KMS-11 (cell line): Measurements from ENCODE around the gene C2.

Experiments
- H2AFZ ChIP-seq: fragments of 200-600 bp; sonication (generic); 2 replicates; pipeline ENCODE4 v1.6.1; 2016; ENCODE audit warnings: antibody characterized with exemption, mixed run types, low read depth
- H3K27ac ChIP-seq: fragments of 200-600 bp; sonication (generic); 2 replicates; pipeline ENCODE4 v1.6.1; 2016; ENCODE audit warnings: mild to moderate bottlenecking, mixed run types
- H3K27me3 ChIP-seq: fragments of 200-600 bp; sonication (generic); 2 replicates; pipeline ENCODE4 v1.6.1; 2017; ENCODE audit warnings: mild to moderate bottlenecking, low read depth, mixed run types, moderate library complexity; ENCODE audit not compliant: insufficient read depth
- H3K36me3 ChIP-seq: fragments of 200-600 bp; sonication (generic); 2 replicates; pipeline ENCODE4 v1.6.1; 2017; ENCODE audit warnings: mild to moderate bottlenecking, mixed run types; ENCODE audit not compliant: insufficient read depth
- H3K4me1 ChIP-seq: fragments of 200-600 bp; sonication (generic); 2 replicates; pipeline ENCODE4 v1.6.1; 2016; ENCODE audit warnings: mild to moderate bottlenecking, low read depth, mixed run types; ENCODE audit not compliant: poor library complexity, severe bottlenecking
- H3K4me2 ChIP-seq: fragments of 200-600 bp; sonication (generic); 2 replicates; pipeline ENCODE4 v1.7.0; 2016; ENCODE audit warnings: mild to moderate bottlenecking, mixed run types
- H3K4me3 ChIP-seq: fragments of 200-600 bp; sonication (generic); IDR thresholded peaks from 2 replicates; pipeline ENCODE4 v1.6.1; 2017; ENCODE audit warnings: low read depth, low read length, mixed read lengths; ENCODE audit not compliant: insufficient read depth
- H3K79me2 ChIP-seq: fragments of 200-600 bp; sonication (generic); 2 replicates; pipeline ENCODE4 v1.6.1; 2016; ENCODE audit warnings: low read depth, mixed run types; ENCODE audit not compliant: insufficient read depth
- H3K9ac ChIP-seq: fragments of 200-600 bp; sonication (generic); 2 replicates; pipeline ENCODE4 v1.6.1; 2016; ENCODE audit warnings: mild to moderate bottlenecking, mixed run types
- H4K20me1 ChIP-seq: fragments of 200-600 bp; sonication (generic); 2 replicates; pipeline ENCODE4 v1.6.1; 2016; ENCODE audit warnings: mild to moderate bottlenecking, mixed run types; ENCODE audit not compliant: insufficient read depth
- TF ChIP-seq, protein P1 (sequence below): fragments of 200-600 bp; sonication (generic); conservative IDR thresholded peaks from 2 replicates; pipeline ENCODE4 v1.6.1; 2017; ENCODE audit warnings: low read depth, mild to moderate bottlenecking, antibody characterized with exemption, low read length, moderate library complexity, mixed read lengths

The C2 gene

DNA sequence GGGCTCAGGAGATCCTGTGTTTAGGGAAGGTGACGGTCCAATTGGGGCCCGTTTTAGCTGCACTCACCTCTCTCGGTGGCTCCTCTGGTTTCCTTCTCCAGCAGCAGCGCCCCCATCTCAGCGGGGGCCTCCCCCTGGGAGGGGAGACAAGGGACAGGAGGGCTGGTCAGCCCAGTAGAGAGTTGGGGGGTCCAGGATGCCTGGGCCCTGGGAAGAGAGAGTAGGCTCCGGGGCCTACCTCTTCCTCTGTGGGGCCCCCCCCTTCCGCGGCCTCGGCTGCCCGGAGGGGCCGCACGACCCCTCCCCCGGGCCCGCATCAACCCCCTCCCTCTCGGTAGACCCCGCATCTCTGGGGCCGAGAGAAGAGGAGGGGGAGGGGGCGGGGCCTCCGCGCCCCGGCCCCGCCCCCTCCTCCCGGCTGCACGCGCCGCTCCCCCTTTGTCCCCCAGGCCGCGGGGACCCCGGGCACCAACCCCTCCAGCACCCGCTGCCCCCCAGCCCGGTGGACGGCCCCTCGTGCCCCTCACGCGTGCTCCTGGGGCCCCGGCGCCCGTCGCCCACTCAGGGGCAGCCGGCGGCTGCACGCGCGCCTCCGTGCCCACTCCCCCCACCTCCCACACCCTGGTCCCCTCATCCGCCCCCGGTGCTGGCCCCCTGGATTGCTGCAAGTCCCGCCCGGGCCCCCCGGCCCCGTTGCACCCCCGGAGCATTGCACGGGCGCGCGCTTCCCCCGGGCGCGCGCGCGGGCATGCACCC lies 30.5 kb upstream of the C2 start:
- no peaks in the 10 kb centered on the region for H3K27me3 ChIP-seq
- TF ChIP-seq, protein P1, sequence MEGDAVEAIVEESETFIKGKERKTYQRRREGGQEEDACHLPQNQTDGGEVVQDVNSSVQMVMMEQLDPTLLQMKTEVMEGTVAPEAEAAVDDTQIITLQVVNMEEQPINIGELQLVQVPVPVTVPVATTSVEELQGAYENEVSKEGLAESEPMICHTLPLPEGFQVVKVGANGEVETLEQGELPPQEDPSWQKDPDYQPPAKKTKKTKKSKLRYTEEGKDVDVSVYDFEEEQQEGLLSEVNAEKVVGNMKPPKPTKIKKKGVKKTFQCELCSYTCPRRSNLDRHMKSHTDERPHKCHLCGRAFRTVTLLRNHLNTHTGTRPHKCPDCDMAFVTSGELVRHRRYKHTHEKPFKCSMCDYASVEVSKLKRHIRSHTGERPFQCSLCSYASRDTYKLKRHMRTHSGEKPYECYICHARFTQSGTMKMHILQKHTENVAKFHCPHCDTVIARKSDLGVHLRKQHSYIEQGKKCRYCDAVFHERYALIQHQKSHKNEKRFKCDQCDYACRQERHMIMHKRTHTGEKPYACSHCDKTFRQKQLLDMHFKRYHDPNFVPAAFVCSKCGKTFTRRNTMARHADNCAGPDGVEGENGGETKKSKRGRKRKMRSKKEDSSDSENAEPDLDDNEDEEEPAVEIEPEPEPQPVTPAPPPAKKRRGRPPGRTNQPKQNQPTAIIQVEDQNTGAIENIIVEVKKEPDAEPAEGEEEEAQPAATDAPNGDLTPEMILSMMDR = no peak
- peaks cover 37% of the 10 kb centered on the region for H3K4me1 ChIP-seq
- H3K36me3 ChIP-seq = no peaks in the 10 kb centered on the region; the same call in 1 of the 2 replicates
- peak overlapping the region; percentile 30 for H3K27ac ChIP-seq
- peak overlapping the region; percentile 88 for H3K4me2 ChIP-seq
- H3K9ac ChIP-seq = peak overlapping the region; percentile 63
- H3K4me3 ChIP-seq = peak overlapping the region; percentile 1
- H2AFZ ChIP-seq = peak overlapping the region; percentile 59
- H4K20me1 ChIP-seq = no peaks in the 10 kb centered on the region
- H3K79me2 ChIP-seq = peaks cover 14% of the 10 kb centered on the region

DNA sequence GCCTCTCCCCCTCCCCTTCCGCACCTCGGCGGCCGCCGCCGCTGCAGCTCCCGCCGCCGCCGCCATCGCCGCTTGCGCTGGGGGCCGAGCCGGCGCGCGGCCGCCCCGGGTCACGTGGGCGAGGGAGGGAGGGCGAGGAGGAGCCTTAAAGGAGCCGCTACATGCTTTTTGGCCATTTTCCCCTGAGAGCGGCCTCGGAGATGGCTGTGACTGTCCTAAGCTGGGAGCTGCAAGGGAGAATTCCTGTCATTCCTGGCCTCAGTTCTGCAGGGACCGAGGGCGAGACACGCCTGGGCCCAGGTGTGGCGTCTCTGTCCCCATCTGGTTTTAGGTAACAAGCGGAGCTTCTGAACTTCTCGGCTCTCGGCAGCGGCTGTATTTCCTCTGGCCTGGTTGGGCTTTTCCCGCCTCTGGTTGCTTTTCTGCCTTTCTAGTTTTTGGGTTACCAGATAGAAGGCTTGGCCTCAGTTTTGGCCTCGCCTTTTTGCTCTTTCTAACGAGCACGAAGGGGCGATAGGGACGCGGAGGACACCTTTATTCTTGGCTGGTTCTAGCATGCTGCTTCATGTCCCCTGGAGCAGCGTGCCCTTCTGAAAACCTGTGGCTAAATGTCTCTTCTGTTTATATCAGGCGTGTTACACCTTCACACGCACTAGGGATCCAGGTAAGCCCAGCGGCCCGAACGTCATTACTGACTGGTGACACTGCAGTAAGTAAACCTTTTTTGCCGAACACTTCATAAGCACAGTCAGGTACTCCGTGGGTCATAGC lies 29.7 kb upstream of the C2 start, which contains the start of gene EHMT2:
Gene EHMT2 (minus strand): TSS at position 87 of the 771 bp plus-strand sequence. CDS start 21 bp downstream, at position 66.
- Histone ChIP-seq H3K4me1 (peaks cover 40% of the 10 kb centered on the region), H3K9ac (peak within 1 kb of the TSS; percentile 69), H3K79me2 (peaks cover 14% of the 10 kb centered on the region), H3K4me3 (peak within 1 kb of the TSS; percentile 35), H3K36me3 (no peaks in the 10 kb centered on the region; the same call in 1 of the 2 replicates), H2AFZ (peak within 1 kb of the TSS; percentile 59), H3K27me3 (no peaks in the 10 kb centered on the region), H3K4me2 (peak within 1 kb of the TSS; percentile 93), H3K27ac (peak within 1 kb of the TSS; percentile 66), H4K20me1 (no peaks in the 10 kb centered on the region)
- TF ChIP-seq, protein P1 = no peak

DNA sequence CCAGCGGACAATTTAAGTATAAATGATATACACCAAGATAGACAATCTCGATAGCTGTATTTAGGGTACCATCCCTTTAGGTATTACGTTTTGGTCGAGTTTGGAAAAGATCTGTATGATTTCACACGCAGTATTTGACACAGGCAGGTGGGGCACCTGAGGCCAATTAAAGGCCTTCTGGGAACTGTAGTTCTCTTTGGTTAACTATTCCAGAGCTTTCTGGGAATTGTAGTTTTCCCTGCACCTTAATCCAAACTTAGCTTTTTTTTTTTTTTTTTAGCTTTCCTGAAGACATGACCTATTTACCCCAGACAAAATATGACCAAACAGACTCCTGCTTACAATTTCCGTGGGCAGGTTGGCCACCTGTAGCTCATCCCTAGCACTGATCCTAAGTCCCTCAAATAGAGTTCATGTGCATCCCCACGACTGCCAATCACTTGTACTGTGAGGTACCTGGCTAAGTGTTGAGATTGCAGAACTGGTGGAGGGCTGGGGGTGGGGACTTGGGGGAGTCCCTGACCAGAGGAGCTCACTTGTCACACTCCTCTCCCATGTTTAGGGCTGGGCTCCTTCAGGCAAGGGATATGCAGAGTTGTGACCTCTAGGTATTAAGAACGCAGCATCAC lies 29.0 kb upstream of the C2 start:
- Histone ChIP-seq H3K4me2 (peak overlapping the region; percentile 93), H3K79me2 (peaks cover 14% of the 10 kb centered on the region), H3K4me1 (peaks cover 38% of the 10 kb centered on the region), H3K27me3 (no peaks in the 10 kb centered on the region), H3K9ac (peak overlapping the region; percentile 69; the same call in 1 of the 2 replicates), H2AFZ (peak overlapping the region; percentile 49), H4K20me1 (no peaks in the 10 kb centered on the region), H3K36me3 (no peaks in the 10 kb centered on the region; the same call in 1 of the 2 replicates), H3K4me3 (peak overlapping the region; percentile 35), H3K27ac (peak overlapping the region; percentile 66; the same call in 1 of the 2 replicates)
- TF ChIP-seq, protein P1 = 0 out of 2 replicates have a peak, but pooled peaks have one; percentile 13

DNA sequence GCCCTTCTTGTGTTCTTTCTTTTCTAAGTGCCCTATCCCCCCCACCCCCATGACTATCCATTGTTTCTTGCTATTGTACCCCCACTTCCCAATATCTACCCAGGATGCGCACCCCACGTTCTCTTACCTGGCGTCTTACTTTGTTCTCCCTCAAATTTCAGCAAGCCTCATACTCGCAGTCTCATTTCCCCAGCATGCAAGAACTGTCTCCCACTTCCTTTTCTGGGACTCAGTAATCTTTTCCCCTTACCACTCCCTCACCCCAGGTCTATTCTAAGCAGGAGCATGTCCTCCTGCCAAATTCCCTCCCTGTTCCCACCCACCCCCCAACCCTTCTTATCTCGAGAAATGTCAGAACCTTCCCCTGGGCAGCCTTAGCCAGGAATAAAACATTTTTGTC lies 28.3 kb upstream of the C2 start:
- TF ChIP-seq, protein P1 = no peak
- no peak overlapping the region for H3K27ac ChIP-seq
- H3K36me3 ChIP-seq = no peaks in the 10 kb centered on the region; the same call in 1 of the 2 replicates
- no peaks in the 10 kb centered on the region for H4K20me1 ChIP-seq
- H3K9ac ChIP-seq = no peak overlapping the region
- H3K4me3 ChIP-seq = no peak overlapping the region
- H2AFZ ChIP-seq = no peak overlapping the region
- H3K79me2 ChIP-seq = peaks cover 14% of the 10 kb centered on the region
- peaks cover 36% of the 10 kb centered on the region for H3K4me1 ChIP-seq
- H3K4me2 ChIP-seq = peak overlapping the region; percentile 93
- H3K27me3 ChIP-seq = no peaks in the 10 kb centered on the region; the same call in 1 of the 2 replicates
